BJ (cell line): ENCODE measurements around the gene CALHM5. TPM values are rescaled to one million over a fixed set of nuclear protein-coding genes. Genes with fewer than 3 reads are reported as not detected.

Source experiments
- CTCF ChIA-PET: fragments of 350-600 bp; formaldehyde crosslinking; extraction: SDS; loops from one replicate; lab custom pipeline; 2021; ENCODE audit warnings: antibody characterized with exemption, inconsistent platforms; lab: Yijun Ruan, JAX
- POLR2A ChIA-PET: fragments of 300-600 bp; sonication (Branson Sonifier 250); formaldehyde crosslinking; extraction: SDS; loops from one replicate; lab custom pipeline; 2021; ENCODE audit warnings: antibody characterized with exemption; lab: Charles Lee
- DNase-seq: peaks from one replicate; pipeline ENCODE4 v3.0.0-alpha.2; 2011; ENCODE audit warnings: low read depth
- H3K27me3 ChIP-seq: 2 replicates; pipeline ENCODE4 v1.6.0; 2011; ENCODE audit warnings: low read length; ENCODE audit not compliant: control insufficient read depth, insufficient read depth
- H3K36me3 ChIP-seq: 2 replicates; pipeline ENCODE4 v1.5.1; 2011; ENCODE audit warnings: low read length; ENCODE audit not compliant: control insufficient read depth, insufficient read depth
- H3K4me3 ChIP-seq: 2 replicates; pipeline ENCODE4 v1.5.1; 2011; ENCODE audit warnings: low read depth, mild to moderate bottlenecking, control low read depth, low read length
- CTCF ChIP-seq: IDR thresholded peaks from 2 replicates; pipeline ENCODE4 v1.5.1; 2011; ENCODE audit warnings: low read depth, mild to moderate bottlenecking, control low read depth, inconsistent platforms, low read length, moderate library complexity; ENCODE audit not compliant: insufficient read depth
- polyA plus RNA-seq: library from polyadenylated mRNA; depleted of rRNA; stranded (reverse); fragments of >200 nt; gene quantifications from 2 replicates; pipeline ENCODE4 v1.2.3, GENCODE V29; 2011

Gene CALHM5
- polyA plus RNA-seq, 1 experiment, result 4.4 TPM

GRCh38 chr6:116531675-116532570, 20.5 kb downstream of the CALHM5 start:
- peak; percentile 76 for TF ChIP-seq CTCF
- H3K27me3 ChIP-seq, result no peaks in the 10 kb centered on the region
- ChIA-PET CTCF (interaction anchor here (0.6 to 4.5 kb wide), 10 partner anchors 13 to 262 kb away, joined by 3 to 127 read pairs (median 4); partner anchors contain the start of genes CALHM5 and TSPYL1), POLR2A (no interaction called here)
- no peak for DNase-seq
- no peak overlapping the region for H3K4me3 ChIP-seq
- no peaks in the 10 kb centered on the region for H3K36me3 ChIP-seq

- no peak for TF ChIP-seq CTCF
- Histone ChIP-seq H3K36me3 (no peaks in the 10 kb centered on the region), H3K27me3 (no peaks in the 10 kb centered on the region), H3K4me3 (no peak overlapping the region)
- POLR2A ChIA-PET, result interaction anchor here (0.6 kb wide), 1 partner anchor 260 kb away, joined by 4 read pairs; no protein-coding TSS in a partner anchor
- no peak for DNase-seq
- CTCF ChIA-PET, result interaction anchor here (0.7 to 4.5 kb wide), 12 partner anchors 8 to 316 kb away, joined by 3 to 127 read pairs (median 6); partner anchors contain the start of genes CALHM5, RWDD1 and TSPYL1
These were observed 22.0 kb downstream of the CALHM5 start for GRCh38 chr6:116533233-116533957.

- POLR2A ChIA-PET, result no interaction called here
- DNase-seq, result no peak
These were observed 23.7 kb downstream of the CALHM5 start for GRCh38 chr6:116535109-116535508.

GRCh38 chr6:116536216-116536621, 24.8 kb downstream of the CALHM5 start:
- ChIA-PET CTCF (interaction anchor here (1.0 to 4.5 kb wide), 7 partner anchors 9 to 267 kb away, joined by 4 to 127 read pairs (median 19); partner anchors contain the start of genes CALHM5, RWDD1, TRAPPC3L and TSPYL1), POLR2A (no interaction called here)
- Histone ChIP-seq H3K27me3 (no peaks in the 10 kb centered on the region), H3K4me3 (no peak overlapping the region), H3K36me3 (no peaks in the 10 kb centered on the region)
- no peak for DNase-seq
- TF ChIP-seq CTCF, result peak; percentile 67

More at GRCh38 chr6:116535109-116535508, 23.7 kb downstream of the CALHM5 start:
- H3K27me3 ChIP-seq, result no peaks in the 10 kb centered on the region
- CTCF ChIA-PET, result interaction anchor here (0.6 to 4.5 kb wide), 14 partner anchors 9 to 266 kb away, joined by 3 to 127 read pairs (median 6); partner anchors contain the start of genes CALHM4, CALHM5, RWDD1 and TRAPPC3L
- TF ChIP-seq CTCF, result no peak
- no peaks in the 10 kb centered on the region for H3K36me3 ChIP-seq
- H3K4me3 ChIP-seq, result no peak overlapping the region

- no peak overlapping the region for H3K4me3 ChIP-seq
- H3K36me3 ChIP-seq, result no peaks in the 10 kb centered on the region
- no peak for DNase-seq
- CTCF ChIA-PET, result interaction anchor here (0.7 to 4.4 kb wide), 4 partner anchors 9 to 191 kb away, joined by 3 to 29 read pairs (median 8); no protein-coding TSS in a partner anchor
- POLR2A ChIA-PET, result no interaction called here
- H3K27me3 ChIP-seq, result no peaks in the 10 kb centered on the region
- TF ChIP-seq CTCF, result no peak
These were observed 31.0 kb downstream of the CALHM5 start for GRCh38 chr6:116542426-116542825.
